CD4-positive, alpha-beta T cell treated with Interleukin-6 at 100 ng/mL for 8 hours (primary cell): Measurements from ENCODE around the gene KDELR1.

Experiments
- DNase-seq: peaks from one replicate; pipeline ENCODE4 v3.0.0-alpha.2; 2020; ENCODE audit warnings: mixed read lengths, low spot score

Gene KDELR1

DNA sequence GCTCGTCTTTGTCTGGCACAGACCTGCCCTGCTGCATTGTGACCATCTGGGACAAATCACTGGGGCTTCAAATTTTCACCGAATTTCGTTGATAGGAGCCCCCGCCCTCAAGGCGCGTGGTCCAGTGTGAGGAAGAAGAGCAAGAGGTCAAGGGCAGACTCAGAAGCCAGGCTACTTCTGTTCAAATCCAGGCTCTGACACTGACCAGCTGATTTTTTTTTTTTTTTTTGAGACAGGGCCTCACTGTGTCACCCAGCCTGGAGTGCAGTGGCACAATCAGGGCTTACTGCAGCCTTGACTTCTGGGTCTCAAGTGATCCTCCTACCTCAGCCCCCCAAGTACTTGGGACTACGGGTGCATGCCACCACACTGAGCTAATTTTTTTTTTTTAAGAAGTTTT lies 20.0 kb downstream of the KDELR1 start:
- no peak for DNase-seq

DNA sequence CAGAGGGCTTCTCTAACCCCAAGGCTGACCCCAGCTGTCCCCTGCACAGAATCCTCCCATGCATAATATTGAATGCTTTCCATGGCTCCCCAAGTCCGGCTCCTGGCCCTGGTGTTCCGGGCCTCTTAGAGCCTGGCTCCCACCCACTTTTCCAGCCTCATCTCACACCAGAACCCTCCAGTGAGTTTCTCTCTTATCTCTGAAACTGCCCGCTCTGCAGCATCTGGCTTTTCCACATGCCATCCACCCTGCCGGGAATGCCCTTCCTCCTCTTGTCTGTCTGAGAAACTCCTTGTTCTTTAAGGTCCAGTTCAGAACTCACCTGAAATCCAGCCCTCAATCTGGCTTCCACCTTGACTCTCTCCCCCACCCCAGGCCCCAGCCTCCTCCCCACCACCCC lies 20.4 kb downstream of the KDELR1 start:
- DNase-seq = no peak

DNA sequence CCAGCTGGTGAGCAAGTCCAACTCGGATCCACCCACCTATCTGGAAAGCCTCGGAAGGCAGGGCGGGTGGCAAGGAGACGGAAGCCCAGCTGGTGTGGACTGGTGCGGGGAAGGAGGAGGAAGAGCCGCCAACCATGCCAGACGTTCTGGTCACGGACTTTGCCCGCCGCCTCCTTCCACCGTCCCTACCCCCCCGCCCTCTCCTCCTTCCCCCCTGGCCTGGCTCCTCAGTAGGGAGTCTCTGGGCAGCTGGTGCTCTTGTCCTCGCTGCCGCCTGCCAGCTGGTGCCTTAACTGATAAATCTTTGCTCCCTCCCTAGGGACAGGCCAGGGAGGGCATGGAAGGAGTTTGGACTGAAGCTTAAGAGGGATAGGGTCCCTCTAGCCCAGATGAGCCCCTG lies 22.4 kb downstream of the KDELR1 start:
- DNase-seq = no peak

DNA sequence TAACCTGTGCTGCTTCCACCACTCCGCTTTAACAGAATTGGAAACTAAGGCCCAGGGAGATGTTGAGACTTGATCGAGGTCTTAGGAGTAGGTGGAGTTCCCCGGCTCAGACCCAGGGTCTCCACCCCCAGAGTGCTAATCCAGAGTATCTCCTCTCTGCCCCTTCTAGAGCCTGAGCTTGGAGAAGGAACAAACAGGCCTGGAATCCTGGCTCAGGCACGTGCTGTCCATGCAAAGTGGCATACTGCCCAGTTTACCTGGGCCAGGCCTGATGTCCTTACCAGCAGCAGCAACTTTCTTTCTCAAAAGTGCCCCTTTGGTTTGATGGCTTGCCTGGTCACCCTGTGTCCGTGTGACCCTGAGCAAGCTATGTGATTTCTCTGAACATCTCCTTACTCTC lies 23.5 kb downstream of the KDELR1 start:
- DNase-seq = no peak

DNA sequence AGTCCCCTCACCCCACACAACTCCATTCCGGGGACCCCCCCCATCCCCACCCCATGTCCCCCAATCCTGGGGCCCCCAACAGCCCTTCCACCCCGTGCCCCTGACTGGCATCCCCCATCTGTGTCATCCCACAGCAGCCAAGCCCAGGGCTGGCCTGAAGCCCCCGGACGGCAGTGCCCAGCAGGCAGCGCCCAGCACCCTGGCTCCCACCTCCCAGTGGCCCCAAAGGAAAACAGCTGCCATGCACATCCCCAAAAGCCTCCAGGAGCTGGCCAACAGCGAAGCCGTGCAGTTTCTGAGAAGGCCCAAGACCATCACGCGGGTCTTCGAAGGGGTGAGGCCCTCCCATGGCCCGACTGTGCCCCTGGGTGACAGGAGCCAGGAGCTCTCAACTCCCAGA lies 25.7 kb downstream of the KDELR1 start:
- DNase-seq = no peak

DNA sequence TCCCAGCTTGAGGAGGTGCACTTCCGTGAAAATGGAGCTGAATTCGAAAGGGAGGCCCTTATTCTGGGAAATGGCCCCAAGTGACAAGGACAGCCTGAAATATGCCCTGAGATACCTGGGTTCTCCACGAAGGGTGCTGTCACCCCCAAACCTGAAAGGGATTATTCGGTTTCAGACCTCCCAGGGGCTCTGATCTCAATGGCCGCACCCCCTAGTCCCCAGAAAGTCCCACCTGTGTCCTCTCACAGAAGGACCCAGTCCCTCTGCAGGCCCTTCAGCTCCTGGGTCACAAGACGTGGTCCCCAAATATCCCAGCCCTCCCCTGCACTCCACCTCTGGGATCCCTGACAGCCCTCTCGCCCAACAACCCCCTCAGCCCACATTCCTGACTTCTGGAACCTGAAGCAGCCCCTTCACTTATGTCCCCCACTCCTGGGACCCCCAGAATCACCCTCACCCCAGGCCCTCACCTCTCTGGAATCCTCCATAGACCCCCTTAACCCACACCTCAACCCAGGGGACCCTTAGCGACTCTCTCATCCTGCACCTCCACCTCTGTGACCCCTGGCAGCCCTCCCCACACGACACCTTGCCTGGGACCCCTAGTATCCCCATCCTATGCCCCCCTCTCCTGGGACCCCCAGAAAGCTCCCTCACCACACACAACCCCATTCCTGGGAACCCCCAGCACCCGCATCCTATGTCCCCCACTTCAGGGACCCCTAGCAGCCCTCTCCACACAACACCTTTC lies 26.6 kb downstream of the KDELR1 start:
- no peak for DNase-seq

DNA sequence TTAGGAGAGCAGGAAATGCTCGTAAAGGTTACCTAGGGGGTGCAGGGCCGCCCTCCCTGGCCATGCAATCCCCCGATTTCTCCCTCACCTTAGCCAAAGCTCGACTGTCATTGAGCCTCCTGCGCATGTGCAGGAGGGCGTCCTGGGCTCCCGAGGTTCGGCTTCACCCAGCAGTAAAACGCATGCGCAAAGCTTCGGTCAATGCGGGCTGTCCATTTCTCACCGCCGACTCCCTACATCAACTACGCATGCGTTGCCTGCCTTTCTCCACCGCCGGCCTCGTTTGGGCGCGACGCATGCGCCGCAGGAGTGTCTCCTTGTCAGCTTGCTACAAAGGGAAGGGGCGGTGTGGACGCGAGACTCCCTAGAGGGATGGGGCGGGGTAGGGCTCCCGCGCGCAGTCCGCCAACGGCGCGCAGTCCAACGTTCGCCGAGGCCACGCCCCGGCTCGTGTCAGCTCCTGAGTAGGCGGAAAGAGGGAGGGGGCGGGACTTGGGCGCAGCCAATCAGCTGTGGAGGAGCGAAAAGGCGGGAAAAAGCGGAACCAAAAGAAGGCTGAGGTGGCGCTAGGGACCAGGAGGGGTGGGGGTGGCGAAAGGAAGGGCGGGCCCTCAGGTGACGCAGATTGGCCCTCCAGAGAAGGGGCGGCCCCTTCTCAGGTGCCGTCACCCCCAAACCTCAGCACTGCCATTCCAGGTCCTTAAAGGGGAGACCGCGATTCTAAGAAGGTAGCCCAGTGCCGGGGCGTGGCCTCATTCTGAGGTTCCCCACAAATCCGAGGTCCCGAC lies 27.3 kb downstream of the KDELR1 start, which contains the start of the genes SYNGR4 and TMEM143:
TSS of gene SYNGR4 (plus strand) at position 558 of the 788 bp plus-strand sequence. CDS start 1,476 bp downstream, outside the sequence.
TSS of gene TMEM143 (minus strand) at position 131 of the 788 bp plus-strand sequence. CDS start at position 111, 20 bp downstream.
- peak; percentile 100 for DNase-seq

DNA sequence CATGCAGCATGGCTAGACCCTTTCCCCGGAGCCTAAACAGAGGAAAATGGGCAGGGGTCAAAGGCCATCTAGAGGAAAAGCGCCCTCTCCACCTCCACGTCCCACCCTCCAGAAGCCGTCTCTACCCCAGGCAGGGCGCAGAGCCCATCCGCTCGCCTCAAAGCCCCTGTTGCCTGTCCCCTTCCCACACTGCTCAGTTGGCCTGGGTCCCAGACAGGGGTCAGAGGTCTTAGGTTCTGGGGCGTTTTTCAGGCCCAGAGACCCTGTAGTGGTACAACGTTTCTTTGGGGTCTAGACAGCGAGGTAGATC lies 27.9 kb downstream of the KDELR1 start:
- no peak for DNase-seq

DNA sequence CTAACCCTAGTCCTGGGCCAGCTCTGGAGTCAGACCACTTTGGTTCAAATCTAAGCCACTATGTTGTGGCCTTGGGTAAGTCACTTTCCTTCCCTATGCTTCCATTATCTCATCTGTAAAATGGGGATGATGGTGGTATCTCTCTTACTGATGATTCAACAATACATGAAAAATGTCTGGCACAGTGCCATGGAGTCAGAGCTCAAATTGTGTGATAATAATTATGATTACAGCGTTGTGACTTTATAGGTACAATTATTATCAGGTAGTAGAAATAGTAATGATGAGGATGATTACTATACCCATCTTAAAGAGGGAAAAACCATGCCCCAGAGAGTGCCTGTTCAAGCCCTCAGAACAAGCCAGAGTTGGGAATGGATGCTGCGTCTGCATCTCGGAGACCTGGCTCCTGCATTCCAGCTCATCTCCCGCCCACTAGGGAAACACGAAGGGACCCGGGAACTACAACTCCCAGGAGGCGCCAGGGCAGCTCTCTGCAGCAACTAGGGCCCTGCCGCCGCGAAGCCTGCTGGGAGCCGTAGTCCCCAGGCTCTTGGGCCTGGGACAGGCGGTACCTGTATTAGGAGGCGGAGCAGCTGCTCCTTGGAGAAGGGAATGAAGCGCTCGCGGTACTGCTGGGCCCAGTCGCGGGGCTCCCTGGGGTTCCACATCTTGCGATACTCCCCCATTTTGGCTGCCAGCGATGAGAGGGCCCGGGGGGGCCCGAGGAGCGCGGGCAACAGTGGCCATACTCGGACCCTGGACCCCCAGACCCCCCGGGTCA lies 28.4 kb downstream of the KDELR1 start:
- DNase-seq = peak; percentile 89

DNA sequence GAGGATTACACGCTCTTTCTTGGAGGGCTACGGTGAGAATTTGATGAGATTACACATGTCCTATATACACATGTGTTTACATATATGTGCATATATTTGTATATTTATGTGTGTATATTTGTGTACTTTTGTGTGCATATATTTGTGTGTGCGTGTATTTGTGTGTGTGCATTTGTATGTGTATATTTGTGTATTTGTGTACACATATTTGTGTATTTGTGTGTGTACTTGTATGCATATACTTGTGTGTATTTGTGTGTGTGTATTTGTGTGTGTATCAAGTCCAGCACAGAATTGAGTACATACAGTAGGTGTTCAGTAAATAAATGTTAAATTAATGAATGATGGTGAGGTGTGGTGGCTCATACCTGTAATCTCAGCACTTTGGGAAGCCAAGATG lies 29.4 kb downstream of the KDELR1 start:
- no peak for DNase-seq

DNA sequence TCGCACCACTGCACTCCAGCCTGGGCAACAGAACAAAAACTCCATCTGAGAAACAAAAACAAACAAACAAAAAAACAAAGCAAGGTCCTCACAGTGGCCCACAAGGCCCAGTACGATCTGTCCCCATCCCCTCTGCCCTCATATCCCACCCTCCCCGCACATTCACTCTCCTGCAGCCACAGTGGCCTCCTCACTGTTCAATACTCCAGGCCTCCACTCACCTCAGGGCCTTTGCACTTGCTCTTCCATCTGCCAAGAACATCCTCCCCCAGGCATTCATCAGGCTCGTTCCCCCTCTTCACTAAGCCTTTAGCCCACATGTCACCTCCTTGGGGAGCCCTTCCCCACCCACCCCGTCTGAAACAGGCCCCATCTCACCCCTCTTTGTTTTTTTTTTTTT lies 32.2 kb downstream of the KDELR1 start:
- no peak for DNase-seq

DNA sequence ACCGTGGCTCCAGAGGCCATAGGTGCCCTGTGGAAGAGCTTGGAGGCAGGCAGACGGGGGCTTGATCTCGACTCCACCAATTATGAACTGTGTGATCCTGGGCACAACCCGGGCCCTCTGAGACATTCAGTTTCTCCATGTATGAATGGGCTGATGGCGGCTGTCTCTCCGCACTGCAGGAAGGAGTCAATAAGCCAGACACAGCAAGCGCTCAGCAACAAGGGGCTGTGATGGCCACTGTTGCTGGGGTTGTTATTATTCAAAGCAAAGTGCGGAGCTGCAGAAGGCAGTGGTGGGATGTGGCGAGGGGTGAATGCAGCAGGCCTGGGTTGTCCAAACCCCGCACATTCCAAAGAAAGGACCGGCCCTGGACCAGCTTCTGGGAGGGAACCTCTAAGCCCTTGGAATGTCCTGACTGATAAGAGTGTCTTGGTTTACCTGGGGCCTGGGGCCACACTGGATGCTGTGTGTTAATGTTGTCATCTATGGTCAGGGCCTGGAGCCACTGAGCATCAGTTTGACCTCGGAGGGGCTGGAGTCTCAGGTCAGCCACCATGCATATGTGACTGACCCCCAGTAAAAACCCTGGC lies 35.9 kb downstream of the KDELR1 start:
- DNase-seq = no peak

DNA sequence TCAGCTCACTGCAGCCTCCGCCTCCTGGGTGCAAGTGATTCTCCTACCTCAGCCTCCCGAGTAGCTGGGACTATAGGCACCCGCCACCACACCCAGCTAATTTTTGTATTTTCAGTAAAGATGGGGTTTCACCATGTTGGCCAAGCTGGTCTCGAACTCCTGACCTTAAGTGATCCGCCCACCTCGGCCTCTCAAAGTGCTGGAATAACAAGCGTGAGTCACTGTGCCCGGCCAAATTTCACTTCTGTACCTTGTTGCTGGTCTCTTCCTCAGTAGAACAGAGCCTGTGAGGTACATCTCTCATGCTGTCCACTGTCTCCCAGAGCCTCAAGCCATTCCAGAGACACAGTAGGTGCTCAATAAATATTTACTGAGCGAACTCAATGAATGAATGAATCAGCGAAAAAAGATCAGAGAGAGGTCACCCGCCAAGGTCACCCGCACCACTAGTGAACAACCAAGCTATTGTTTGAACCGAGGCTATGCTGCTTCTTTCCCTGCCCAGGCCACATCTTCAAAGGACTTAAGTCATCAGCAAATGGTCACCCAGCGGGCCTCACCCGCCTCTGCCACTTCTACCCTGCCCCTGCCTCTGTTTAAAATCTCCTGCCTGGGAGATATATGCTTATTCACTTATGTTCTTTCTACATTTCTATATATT lies 36.9 kb downstream of the KDELR1 start:
- DNase-seq = no peak

DNA sequence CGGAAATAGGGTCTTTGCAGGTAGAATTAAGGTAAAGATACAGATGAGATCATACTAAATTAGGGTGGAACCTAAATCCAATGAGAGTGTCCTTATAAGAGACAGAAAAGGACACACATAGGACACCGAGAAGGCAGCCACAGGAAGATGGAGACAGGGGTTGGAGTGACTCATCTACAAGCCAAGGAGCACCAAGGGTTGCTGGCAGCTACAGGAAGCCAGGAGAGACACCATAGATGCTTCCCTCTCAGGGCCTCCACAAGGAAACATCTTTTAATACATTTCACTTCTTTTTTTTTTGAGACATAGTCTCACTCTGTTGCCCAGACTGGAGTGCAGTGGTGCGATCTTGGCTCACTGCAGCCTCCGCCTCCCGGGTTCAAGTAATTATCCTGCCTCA lies 37.7 kb downstream of the KDELR1 start:
- DNase-seq = no peak

DNA sequence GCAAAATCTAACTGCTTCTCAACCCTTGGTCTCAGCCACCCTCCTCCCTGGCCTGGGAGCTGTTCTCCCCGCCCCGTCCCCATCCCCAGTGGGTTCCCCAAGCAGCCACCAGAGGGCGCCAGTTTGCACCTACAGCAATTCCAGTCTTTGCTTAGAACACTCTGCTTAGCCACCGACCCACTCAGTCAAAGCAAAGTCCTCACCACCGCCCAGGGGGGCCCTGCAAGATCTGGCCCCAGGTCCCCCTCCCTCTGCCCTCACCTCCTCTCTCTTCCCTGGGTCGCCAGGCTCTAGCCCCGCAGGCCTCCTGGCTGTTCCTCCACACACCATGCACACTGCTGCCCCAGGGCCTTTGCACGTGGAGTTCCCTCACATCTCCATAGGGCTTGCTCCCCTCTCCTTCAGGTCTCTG lies 40.0 kb downstream of the KDELR1 start:
- DNase-seq = peak; percentile 73

DNA sequence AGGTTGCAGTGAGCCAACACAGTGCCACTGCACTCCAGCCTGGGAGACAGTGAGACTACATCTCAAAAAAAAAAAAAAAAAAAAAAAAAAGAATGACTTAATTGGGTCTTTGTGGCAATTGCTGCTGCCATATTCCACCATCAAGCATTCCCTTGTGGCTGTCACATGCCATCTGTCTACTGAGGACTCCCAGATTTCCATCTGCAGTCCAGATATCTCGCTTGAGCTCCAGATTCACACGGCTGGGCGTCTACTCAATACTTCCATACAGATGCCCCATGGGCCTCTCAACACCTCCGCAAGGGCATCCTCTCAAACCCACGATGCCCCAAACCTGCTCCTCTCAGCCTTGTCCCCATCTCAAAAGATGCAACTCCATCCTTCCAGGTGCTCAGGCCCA lies 40.5 kb downstream of the KDELR1 start:
- DNase-seq = no peak

DNA sequence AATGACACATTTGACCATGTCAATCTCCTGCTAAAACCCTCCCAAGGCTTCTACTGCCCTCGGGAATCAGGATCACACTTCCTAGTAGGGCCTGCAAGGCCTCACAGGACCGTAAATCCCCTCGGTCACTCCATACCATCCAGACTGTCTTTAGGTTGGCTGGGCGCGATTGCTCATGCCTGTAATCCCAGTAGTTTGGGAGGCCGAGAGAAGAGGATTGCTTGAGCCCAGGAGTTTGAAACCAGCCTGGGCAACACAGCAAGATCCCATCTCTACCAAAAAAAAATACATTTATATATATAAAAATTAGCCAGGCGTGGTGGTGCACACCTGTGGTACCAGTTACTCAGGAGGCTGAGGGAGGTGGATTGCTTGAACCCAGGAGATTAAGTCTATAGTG lies 42.6 kb downstream of the KDELR1 start:
- no peak for DNase-seq

DNA sequence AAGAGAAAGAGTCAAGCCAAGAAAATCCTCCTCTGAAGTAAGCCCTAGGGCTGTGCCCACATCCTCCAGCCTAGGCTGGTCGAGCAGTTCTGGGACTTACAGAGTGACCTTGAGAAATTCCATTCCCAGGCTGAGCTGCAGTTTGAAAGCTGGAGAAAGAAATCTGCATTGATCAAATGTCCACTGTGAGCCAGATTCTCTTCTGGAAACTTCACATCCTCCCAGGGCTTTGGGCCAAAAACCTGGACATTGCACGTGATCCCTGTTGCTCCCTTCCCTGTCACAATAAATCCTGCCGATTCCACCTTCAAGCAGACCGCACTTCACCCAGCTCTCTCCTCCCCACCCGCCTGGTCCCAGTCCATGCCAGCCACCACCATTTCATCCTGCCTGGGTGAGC lies 43.3 kb downstream of the KDELR1 start:
- DNase-seq = no peak

DNA sequence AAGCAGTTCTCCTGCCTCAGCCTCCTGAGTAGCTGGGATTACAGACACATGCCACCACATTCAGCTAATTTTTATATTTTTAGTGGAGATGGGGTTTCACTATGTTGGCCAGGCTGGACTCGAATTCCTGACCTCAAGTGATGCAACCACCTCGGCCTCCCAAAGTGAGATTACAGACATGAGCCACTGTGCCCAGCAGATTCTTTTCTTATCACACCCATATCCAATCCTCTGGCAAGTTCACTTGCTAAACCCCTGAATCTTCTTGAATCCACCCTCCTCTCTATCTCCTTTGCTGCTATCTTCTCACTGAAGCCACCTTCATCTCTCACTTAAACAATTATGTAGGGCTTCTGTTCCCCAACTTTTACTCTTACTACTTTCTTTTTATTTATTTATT lies 45.2 kb downstream of the KDELR1 start:
- no peak for DNase-seq

DNA sequence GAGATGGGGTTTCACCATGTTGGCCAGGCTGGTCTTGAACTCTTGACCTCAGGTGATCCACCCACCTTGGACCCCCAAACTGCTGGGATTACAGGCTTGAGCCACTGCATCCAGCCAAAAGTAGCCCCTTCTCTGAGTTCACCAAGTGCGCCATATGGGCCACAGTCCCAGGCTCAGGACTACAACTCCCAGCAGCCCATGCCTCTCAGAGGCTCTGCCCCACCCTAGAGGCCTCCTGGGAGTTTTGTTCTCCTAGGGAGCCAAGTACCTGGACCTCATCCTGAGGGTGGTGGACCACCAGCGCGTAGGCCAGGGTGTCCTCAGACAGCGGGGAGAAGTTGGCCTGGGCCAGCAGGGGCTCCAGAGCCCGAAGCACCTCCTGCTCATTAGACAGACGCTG lies 46.5 kb downstream of the KDELR1 start:
- DNase-seq = no peak

DNA sequence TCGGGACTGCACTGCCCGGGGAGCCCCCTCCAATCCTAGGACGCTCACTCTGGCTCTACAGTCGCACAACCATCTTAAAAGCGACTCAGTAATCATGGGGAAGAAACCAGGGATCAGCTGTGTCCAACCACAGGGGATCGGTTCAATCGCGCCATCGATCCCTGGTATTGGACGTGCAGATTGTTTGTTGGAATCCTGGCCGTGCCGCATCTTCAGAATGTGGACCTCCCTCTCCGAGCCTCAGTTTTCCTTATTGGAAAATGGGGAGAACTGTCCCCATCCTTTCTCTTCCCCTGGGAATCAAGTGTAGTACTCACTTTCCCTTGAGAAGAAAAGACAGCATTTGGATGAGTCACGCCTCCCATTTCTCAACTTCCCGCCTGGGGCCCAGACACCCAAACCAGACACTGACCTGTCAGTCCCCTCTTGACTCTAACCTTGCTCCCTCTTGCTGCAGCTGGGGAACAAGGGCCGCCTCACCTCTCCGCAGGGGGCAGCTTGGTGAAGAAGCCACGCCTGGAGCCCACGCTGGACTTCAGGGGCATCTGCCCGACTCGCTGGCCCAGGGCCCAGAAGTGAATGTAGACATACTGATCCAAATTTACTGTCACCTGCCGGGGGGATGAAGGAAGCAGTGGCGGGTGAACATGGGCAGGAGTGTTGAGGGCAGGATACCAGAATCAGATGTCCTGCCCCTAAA lies 48.4 kb downstream of the KDELR1 start:
- no peak for DNase-seq
